HG02938 (cell line): ENCODE data around the gene TBL1XR1.
"Not testable (repeated sequence)": the region's sequence is repeated elsewhere in the genome, so short reads cannot be mapped to it uniquely, and the experiment has no call there.

Source experiments
- ATAC-seq: cut with Tn5 transposase; IDR thresholded peaks from one replicate; pipeline ENCODE4 v1.9.1; 2021; ENCODE audit warnings: mild to moderate bottlenecking, moderate library complexity; ENCODE audit not compliant: unreplicated experiment

The TBL1XR1 gene

GRCh38 chr3:177041021-177041729, 156.1 kb downstream of the TBL1XR1 start:
- ATAC-seq = no peak

- ATAC-seq = no peak
These were observed 157.6 kb downstream of the TBL1XR1 start for GRCh38 chr3:177039490-177040274.

- no peak for ATAC-seq
These were observed 160.0 kb downstream of the TBL1XR1 start for GRCh38 chr3:177037241-177037640.

GRCh38 chr3:177035676-177036075, 161.6 kb downstream of the TBL1XR1 start:
- ATAC-seq = no peak

GRCh38 chr3:177034832-177035475, 162.3 kb downstream of the TBL1XR1 start:
- no peak for ATAC-seq

- no peak for ATAC-seq
These were observed 170.6 kb downstream of the TBL1XR1 start for GRCh38 chr3:177026505-177027277.

GRCh38 chr3:177015881-177016280, 181.4 kb downstream of the TBL1XR1 start:
- ATAC-seq = no peak

GRCh38 chr3:177013681-177014280, 183.5 kb downstream of the TBL1XR1 start:
- no peak for ATAC-seq

- ATAC-seq = no peak
These were observed 191.4 kb downstream of the TBL1XR1 start for GRCh38 chr3:177005718-177006405.

- not testable (repeated sequence) for ATAC-seq
These were observed 197.1 kb downstream of the TBL1XR1 start for GRCh38 chr3:177000159-177000558.

GRCh38 chr3:176995946-176996345, 201.3 kb downstream of the TBL1XR1 start:
- ATAC-seq = no peak

GRCh38 chr3:176994891-176995781, 202.1 kb downstream of the TBL1XR1 start:
- ATAC-seq = no peak

GRCh38 chr3:176994393-176994792, 202.9 kb downstream of the TBL1XR1 start:
- ATAC-seq = no peak

- ATAC-seq = no peak
These were observed 204.3 kb downstream of the TBL1XR1 start for GRCh38 chr3:176992978-176993377.

- no peak for ATAC-seq
These were observed 204.7 kb downstream of the TBL1XR1 start for GRCh38 chr3:176992565-176992964.

GRCh38 chr3:176988795-176989194, 208.5 kb downstream of the TBL1XR1 start:
- no peak for ATAC-seq

GRCh38 chr3:176987901-176988650, 209.2 kb downstream of the TBL1XR1 start:
- no peak for ATAC-seq

- ATAC-seq = no peak
These were observed 218.8 kb downstream of the TBL1XR1 start for GRCh38 chr3:176978441-176978840.
